GM12873 (cell line): ENCODE data around the gene MRAP2.

Experiments used
- CTCF ChIP-seq: IDR thresholded peaks from 2 replicates; pipeline ENCODE4 v1.5.1; 2012; ENCODE audit warnings: low read depth, mild to moderate bottlenecking, moderate library complexity, low read length, control low read depth; ENCODE audit not compliant: insufficient read depth; ENCODE audit errors: missing control alignments

The MRAP2 gene

GRCh38 chr6:84062519-84063154 is 29.1 kb downstream of the MRAP2 start:
- no peak for TF ChIP-seq CTCF

GRCh38 chr6:84065693-84066290 is 32.2 kb downstream of the MRAP2 start:
- TF ChIP-seq CTCF: no peak

- no peak for TF ChIP-seq CTCF
These were observed 33.0 kb downstream of the MRAP2 start for GRCh38 chr6:84066536-84066935.

GRCh38 chr6:84072442-84072997 is 38.9 kb downstream of the MRAP2 start:
- TF ChIP-seq CTCF: no peak

GRCh38 chr6:84074988-84075781 is 41.6 kb downstream of the MRAP2 start:
- no peak for TF ChIP-seq CTCF

GRCh38 chr6:84077645-84078044 is 44.1 kb downstream of the MRAP2 start:
- no peak for TF ChIP-seq CTCF

- no peak for TF ChIP-seq CTCF
These were observed 44.8 kb downstream of the MRAP2 start for GRCh38 chr6:84078335-84078734.
